Body of pancreas (tissue), 4 donors: ENCODE data around the gene CHRD.

Source experiments
- CTCF ChIP-seq, 7 experiments: fragments of 450-650 bp in 4 of 7; fragments of 200-600 bp in 3 of 7; sonication (generic) in 3 of 7; IDR thresholded peaks; one replicate each; pipeline ENCODE4 v1.5.1; 2016 to 2019; ENCODE audit warnings: antibody characterized with exemption in 7 of 7
- POLR2A ChIP-seq, 3 donors: fragments of 450-650 bp; IDR thresholded peaks; one replicate each; pipeline ENCODE4 v1.6.1; 2016; ENCODE audit warnings: antibody characterized with exemption in 3 of 3, mild to moderate bottlenecking in 2 of 3

GRCh38 chr3:184414418-184415202 is 34.8 kb downstream of the CHRD start:
- TF ChIP-seq CTCF (IDR thresholded peaks at IDR 0.05) (no peak), POLR2A (IDR thresholded peaks at IDR 0.05) (no peak)
